Thoracic aorta (tissue), 2 donors: Measurements from ENCODE around the gene RAB13. TPM values are rescaled to one million over a fixed set of nuclear protein-coding genes. Genes with fewer than 3 reads are reported as not detected.

Source experiments
- ATAC-seq: fragments of 150-250 bp; one replicate; pipeline ENCODE4 v1.8.0; 2017; ENCODE audit warnings: low read depth; ENCODE audit not compliant: insufficient number of reproducible peaks, low FRiP score
- DNase-seq: peaks from one replicate; pipeline ENCODE4 v3.0.0-alpha.2; 2020; ENCODE audit warnings: low spot score
- H3K27ac ChIP-seq, 2 donors: fragments of 200-600 bp; sonication (generic); 1 replicate in 1 of 2; 2 replicates in 1 of 2; pipeline ENCODE4 v1.5.1; 2016; ENCODE audit warnings: mild to moderate bottlenecking in 2 of 2, moderate library complexity in 2 of 2
- H3K27me3 ChIP-seq: fragments of 200-600 bp; sonication (generic); replicated peaks from 2 replicates; pipeline ENCODE4 v1.6.0; 2016; ENCODE audit warnings: mild to moderate bottlenecking; ENCODE audit not compliant: insufficient read depth
- H3K36me3 ChIP-seq: fragments of 200-600 bp; sonication (generic); one replicate; pipeline ENCODE4 v1.5.1; 2016
- H3K4me1 ChIP-seq, 2 donors: fragments of 200-600 bp; sonication (generic); 1 replicate in 1 of 2; 2 replicates in 1 of 2; pipeline versions ENCODE4 v1.5.1 to v1.6.0; 2016; ENCODE audit warnings: low read depth in 2 of 2, mild to moderate bottlenecking in 1 of 2; ENCODE audit not compliant: control insufficient read depth in 1 of 2
- H3K4me3 ChIP-seq: fragments of 200-600 bp; sonication (generic); 2 replicates; pipeline ENCODE4 v1.5.1; 2016; ENCODE audit warnings: mild to moderate bottlenecking
- H3K9me3 ChIP-seq: fragments of 200-600 bp; sonication (generic); 2 replicates; pipeline ENCODE4 v1.5.1; 2016
- CTCF ChIP-seq: fragments of 200-600 bp; sonication (generic); IDR thresholded peaks from one replicate; pipeline ENCODE4 v1.5.1; 2019; ENCODE audit warnings: antibody characterized with exemption
- total RNA-seq, 2 donors: library from RNA; depleted of rRNA; stranded (reverse); fragments of >200 nt; gene quantifications; one replicate each; pipeline versions ENCODE4 v1.1.0 to v1.2.3, GENCODE V29; 2016

Gene RAB13
- total RNA-seq, 2 donors from 2014 or later = 36.0 to 48.3 TPM

- no peaks in the 10 kb centered on the region for H3K9me3 ChIP-seq
- no peak for DNase-seq
- H3K4me1 ChIP-seq = no peaks in the 10 kb centered on the region
- H3K4me3 ChIP-seq = no peak overlapping the region
- no peak overlapping the region for H3K27ac ChIP-seq
- no peaks in the 10 kb centered on the region for H3K27me3 ChIP-seq
- peaks cover 58% of the 10 kb centered on the region for H3K36me3 ChIP-seq
- ATAC-seq = no peak
- TF ChIP-seq CTCF = no peak
Observed at GRCh38 chr1:153936011-153936802, 49.9 kb downstream of the RAB13 start.

GRCh38 chr1:153934746-153935145 lies 51.4 kb downstream of the RAB13 start:
- no peak overlapping the region for H3K27ac ChIP-seq
- no peaks in the 10 kb centered on the region for H3K4me1 ChIP-seq
- no peak for TF ChIP-seq CTCF
- no peak overlapping the region for H3K4me3 ChIP-seq
- H3K36me3 ChIP-seq = peaks cover 60% of the 10 kb centered on the region
- ATAC-seq = no peak
- no peaks in the 10 kb centered on the region for H3K9me3 ChIP-seq
- H3K27me3 ChIP-seq = no peaks in the 10 kb centered on the region
- DNase-seq = no peak

GRCh38 chr1:153933955-153934354 lies 52.2 kb downstream of the RAB13 start:
- H3K9me3 ChIP-seq = no peaks in the 10 kb centered on the region
- H3K27me3 ChIP-seq = no peaks in the 10 kb centered on the region
- DNase-seq (no peak), ATAC-seq (no peak)
- peaks cover 56% of the 10 kb centered on the region for H3K36me3 ChIP-seq
- H3K4me3 ChIP-seq = no peak overlapping the region
- no peak overlapping the region for H3K27ac ChIP-seq
- H3K4me1 ChIP-seq = no peaks in the 10 kb centered on the region
- TF ChIP-seq CTCF = no peak

GRCh38 chr1:153933430-153933829 lies 52.7 kb downstream of the RAB13 start:
- DNase-seq (no peak), ATAC-seq (no peak)
- Histone ChIP-seq H3K27me3 (no peaks in the 10 kb centered on the region), H3K4me1 (no peaks in the 10 kb centered on the region), H3K4me3 (no peak overlapping the region), H3K9me3 (no peaks in the 10 kb centered on the region), H3K36me3 (peaks cover 56% of the 10 kb centered on the region), H3K27ac (no peak overlapping the region)
- no peak for TF ChIP-seq CTCF

GRCh38 chr1:153932156-153933131 lies 53.7 kb downstream of the RAB13 start:
- DNase-seq (no peak), ATAC-seq (no peak)
- Histone ChIP-seq H3K36me3 (peaks cover 53% of the 10 kb centered on the region), H3K4me3 (no peak overlapping the region), H3K27ac (no peak overlapping the region), H3K4me1 (no peaks in the 10 kb centered on the region), H3K27me3 (no peaks in the 10 kb centered on the region), H3K9me3 (no peaks in the 10 kb centered on the region)
- TF ChIP-seq CTCF = no peak
